ENCODE results near the gene MEGF6.

MEGF6 gene

GRCh38 chr1:3536420-3537195, 74.7 kb downstream of the MEGF6 start:
- no peak for DNase-seq

GRCh38 chr1:3535732-3536131, 75.6 kb downstream of the MEGF6 start:
- DNase-seq, result no peak

- DNase-seq, result no peak
Observed at GRCh38 chr1:3534803-3535637, 76.3 kb downstream of the MEGF6 start.

GRCh38 chr1:3533067-3534048, 78.0 kb downstream of the MEGF6 start:
- no peak for DNase-seq

- no peak for DNase-seq
Observed at GRCh38 chr1:3531928-3532327, 79.4 kb downstream of the MEGF6 start.

- DNase-seq, result peak in 2 of 14 donors; percentile 13 to 46
Observed at GRCh38 chr1:3530926-3531818, 80.1 kb downstream of the MEGF6 start.

GRCh38 chr1:3530086-3530925, 81.0 kb downstream of the MEGF6 start:
- DNase-seq, result no peak

- DNase-seq, result peak in 4 of 14 donors; percentile 11 to 75 (median 21)
Observed at GRCh38 chr1:3529099-3529729, 82.1 kb downstream of the MEGF6 start.

- no peak for DNase-seq
Observed at GRCh38 chr1:3527774-3528173, 83.5 kb downstream of the MEGF6 start.

- DNase-seq, result no peak
Observed at GRCh38 chr1:3525551-3526482, 85.5 kb downstream of the MEGF6 start.

- DNase-seq, result peak in 1 of 14 donors; percentile 72
Observed at GRCh38 chr1:3524556-3525203, 86.6 kb downstream of the MEGF6 start.

GRCh38 chr1:3523980-3524379, 87.3 kb downstream of the MEGF6 start:
- DNase-seq, result no peak

- DNase-seq, result no peak
Observed at GRCh38 chr1:3522564-3523265, 88.6 kb downstream of the MEGF6 start.

GRCh38 chr1:3522112-3522511, 89.2 kb downstream of the MEGF6 start:
- DNase-seq, result no peak

- DNase-seq, result no peak
Observed at GRCh38 chr1:3521426-3521825, 89.9 kb downstream of the MEGF6 start.

GRCh38 chr1:3520419-3521378, 90.6 kb downstream of the MEGF6 start:
- no peak for DNase-seq

All from C1 segment of cervical spinal cord (tissue), 14 donors.